ENCODE measurements around the gene SPAG17.

- TF ChIP-seq CTCF (conservative IDR thresholded peaks at IDR 0.05; ENCODE audit: low read depth, low read length), result no peak
- TF ChIP-seq EZH2 (IDR thresholded peaks at IDR 0.05; ENCODE audit: low read length, unreplicated experiment), result no peak
- no peak for TF ChIP-seq EZH2phosphoT487 (IDR thresholded peaks at IDR 0.05; ENCODE audit: borderline replicate concordance, low read length)
Observed at GRCh38 chr1:118104951-118105350, 80.1 kb downstream of the SPAG17 start.
